GM18867 (cell line): ENCODE results near the gene ARGLU1.

Experiments used
- ATAC-seq: cut with Tn5 transposase; IDR thresholded peaks from one replicate; pipeline ENCODE4 v1.9.1; 2021; ENCODE audit warnings: mild to moderate bottlenecking, moderate library complexity; ENCODE audit not compliant: unreplicated experiment

The ARGLU1 gene

DNA sequence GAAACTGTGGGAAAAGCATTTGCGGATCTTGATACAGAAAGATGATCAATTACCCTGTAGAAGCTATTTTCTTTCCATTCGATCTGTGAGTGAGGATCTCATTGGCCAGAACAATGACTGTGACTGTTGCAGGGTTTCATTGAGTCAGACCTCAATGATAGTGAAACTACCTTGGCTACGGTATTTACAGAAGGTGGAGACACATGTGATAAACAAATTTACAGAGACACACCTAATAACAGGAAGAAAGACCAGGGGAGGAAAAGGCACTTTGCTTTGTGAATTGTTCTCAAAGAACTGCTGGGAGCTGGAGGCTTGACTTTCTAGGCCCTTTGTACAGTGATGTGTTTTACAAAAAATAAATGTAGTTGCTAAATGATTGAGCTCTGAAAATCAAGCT lies 19.9 kb upstream of the ARGLU1 start:
- peak; percentile 39 for ATAC-seq

DNA sequence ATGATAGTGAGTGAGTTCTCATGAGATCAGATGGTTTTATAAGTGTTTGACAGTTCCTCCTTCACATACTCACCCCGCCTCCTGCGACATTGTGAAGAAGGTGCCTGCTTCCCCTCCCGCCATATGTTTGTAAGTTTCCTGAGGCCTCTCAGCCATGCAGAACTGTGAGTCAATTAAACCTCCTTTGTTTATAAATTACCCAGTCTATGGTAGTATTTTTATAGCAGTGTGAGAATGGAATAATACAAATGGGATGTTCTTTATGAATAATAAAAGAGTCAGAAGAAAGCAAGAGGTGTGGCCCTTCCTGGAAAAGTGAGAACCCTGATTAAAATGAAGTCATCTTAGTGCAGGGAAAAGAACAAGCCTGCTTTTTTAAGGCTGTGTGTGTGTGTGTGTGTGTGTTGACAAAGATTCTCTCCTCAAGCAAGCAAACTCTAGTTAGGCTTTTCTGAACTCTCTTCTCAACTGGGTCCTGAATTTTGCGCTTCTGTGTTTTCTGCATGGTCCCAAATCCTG lies 18.8 kb upstream of the ARGLU1 start:
- no peak for ATAC-seq

GRCh38 chr13:106581225-106581624 lies 13.3 kb upstream of the ARGLU1 start:
- no peak for ATAC-seq

DNA sequence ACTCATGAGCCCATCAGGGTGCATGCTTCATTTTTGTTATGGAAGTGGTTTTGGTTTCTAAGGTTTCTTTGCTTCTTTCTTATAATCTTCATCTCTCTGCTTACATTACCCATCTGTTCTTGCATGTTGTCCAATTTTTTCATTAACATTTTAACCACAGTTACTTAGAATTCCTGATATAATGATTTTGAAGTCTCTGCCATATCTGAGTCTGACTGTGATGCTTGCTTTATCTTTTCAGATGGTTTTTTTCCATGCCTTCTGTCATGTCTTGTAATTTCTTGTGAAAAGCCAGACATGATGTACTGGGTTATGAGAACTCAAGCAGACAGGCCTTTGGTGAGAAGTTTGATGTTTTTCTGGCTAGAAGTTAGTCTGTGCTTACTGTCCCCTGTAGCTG lies 8.0 kb upstream of the ARGLU1 start:
- ATAC-seq: no peak

DNA sequence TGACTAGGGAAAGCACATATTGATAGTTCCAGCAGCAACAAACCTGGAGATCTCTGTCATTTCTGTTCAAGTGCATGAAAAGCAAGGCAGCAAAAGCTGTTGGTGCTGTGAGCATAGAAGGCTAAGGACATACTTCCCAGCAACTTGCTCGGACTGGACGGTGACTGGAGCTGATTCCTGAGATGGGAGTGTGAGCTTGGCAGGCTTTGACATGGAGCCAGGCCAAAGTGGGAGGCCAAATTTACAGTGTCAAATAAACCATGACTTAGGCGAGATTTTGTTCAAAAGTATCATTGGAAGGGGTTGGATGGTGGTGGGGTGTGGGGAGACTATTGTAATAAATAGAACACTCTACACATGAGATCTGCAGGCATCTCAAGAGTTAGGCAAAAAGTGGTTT lies 5.9 kb upstream of the ARGLU1 start:
- no peak for ATAC-seq

GRCh38 chr13:106573284-106573846 lies 5.4 kb upstream of the ARGLU1 start:
- ATAC-seq: no peak

DNA sequence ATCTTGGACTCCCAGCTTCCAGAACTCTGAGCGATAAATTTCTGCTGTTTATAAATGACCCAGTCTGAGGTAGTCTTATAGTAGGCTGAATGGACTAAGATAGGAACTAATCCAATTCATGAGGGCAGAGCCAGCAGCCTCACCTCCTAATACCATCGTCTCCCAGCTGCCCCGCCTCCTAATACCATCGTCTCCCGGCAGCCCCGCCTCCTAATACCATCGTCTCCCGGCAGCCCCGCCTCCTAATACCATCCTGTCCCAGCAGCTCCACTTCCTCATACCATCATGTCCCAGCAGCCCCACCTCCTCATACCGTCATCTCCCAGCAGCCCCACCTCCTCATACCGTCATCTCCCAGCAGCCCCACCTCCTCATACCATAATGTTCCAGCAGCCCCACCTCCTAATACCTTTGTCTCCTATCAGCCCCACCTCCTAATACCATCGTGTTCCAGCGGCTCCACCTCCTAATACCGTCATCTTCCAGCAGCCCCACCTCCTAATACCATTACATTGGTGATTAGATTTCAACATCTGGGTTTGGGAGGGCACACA lies 2.4 kb upstream of the ARGLU1 start:
- peak; percentile 39 for ATAC-seq

DNA sequence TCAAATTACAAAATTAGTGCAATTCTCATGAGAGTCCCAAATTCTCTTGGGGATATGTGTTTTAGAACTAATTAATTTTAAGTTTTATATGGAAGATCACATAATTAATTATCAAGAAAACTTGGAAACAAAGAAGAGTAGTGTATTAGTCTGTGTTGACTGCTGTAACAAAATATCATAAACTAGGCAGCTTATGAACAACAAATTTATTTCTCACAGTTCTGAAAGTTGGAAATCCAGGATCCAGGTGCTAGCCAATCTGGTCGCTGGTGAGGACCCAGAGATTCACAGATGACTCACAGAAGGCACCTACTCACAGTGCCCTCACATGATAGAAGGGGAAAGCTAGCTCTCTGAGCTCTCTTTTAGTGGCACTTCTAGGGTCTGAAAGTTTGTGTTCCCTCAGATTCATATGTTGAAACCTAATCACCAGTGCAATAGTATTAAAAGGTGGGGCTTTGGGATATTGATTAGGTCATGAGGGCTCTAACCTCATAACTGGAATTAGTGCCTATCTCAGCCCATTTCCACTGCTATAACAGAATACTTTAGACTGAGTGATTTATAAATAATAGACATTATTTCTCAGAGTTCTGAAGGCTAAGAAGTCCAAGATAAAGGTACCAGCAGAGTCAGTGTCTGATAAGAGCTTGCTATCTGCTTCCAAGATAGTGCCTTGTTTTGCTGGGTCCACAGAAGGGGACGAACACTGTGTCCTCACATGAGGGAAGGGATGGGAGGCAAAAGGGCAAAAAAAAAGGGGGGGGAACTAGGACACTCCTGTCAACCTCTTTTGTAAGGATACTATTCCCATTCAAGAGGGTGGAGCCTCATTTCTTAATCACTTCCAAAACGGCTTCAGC lies 1.5 kb upstream of the ARGLU1 start:
- no peak for ATAC-seq

GRCh38 chr13:106568299-106569003 lies 514 bp upstream of the ARGLU1 start:
- peak; percentile 34 for ATAC-seq

DNA sequence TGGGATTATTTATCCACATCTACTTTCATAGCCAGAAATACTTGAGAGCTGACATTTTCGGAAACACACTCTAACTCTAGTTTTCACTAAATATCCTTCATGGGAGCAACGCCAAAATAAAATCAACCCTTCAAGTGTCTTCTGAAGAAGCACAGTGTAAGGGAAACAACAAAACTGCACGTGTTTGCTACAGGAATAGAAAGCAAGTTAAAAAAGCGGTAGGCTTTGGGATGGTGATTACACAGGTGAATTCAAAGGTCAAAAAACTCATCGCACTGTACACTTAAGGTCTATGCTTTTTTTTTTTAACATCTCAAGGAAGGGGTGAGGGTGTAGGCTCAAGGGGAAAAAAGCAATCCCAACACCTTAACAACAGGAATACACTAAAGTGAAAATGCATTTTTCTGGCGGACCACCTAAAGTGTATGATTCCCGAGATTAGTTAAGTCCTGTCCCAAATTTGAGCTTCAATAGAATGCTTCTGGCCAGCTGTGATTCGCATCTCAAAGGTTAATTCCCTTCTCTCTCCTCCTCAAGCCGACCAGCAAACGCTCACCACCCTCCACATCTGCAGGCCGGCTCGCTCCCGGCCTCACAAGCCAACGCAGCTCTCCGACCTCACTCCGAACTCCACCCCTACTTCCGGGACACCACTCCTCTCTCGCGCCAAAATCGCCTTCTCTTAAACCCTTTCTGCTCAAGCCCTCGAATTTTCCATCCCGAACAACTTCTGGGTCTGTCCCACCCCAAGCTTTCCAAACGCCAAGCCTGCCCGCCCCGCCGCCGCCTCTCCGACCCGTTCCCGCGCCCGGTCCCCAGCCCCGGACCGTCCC lies 1.1 kb downstream of the ARGLU1 start:
- peak; percentile 42 for ATAC-seq

DNA sequence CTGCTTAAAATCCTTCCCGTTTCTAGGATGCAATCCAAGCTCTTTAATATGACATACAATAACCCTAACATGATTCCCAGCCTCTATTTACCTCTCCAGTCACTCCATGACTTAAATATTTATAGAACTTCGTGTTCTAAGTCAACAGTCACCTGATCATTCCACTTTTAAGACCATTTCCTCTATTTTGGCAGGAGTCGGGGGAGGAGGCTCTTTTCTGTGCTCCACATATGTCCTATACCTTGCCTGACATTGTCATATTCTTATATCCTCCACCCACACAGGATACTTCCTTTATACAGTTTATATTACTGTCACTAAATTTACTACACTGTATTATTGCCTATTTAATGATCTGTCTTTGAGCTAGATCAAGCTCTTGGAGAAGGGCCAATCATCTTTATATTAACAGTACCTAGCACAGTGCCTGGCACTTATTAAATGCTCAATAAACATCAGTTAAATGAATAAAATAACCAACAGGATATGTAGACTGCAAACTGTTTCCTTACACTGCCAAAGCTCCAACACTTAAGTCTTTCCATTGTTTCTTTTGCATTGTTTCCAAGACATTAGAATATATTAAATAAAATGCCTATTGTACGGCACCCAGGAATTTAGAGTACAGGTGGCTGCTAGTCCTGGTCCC lies 2.7 kb downstream of the ARGLU1 start:
- no peak for ATAC-seq

GRCh38 chr13:106562301-106562700 lies 5.6 kb downstream of the ARGLU1 start:
- ATAC-seq: no peak

DNA sequence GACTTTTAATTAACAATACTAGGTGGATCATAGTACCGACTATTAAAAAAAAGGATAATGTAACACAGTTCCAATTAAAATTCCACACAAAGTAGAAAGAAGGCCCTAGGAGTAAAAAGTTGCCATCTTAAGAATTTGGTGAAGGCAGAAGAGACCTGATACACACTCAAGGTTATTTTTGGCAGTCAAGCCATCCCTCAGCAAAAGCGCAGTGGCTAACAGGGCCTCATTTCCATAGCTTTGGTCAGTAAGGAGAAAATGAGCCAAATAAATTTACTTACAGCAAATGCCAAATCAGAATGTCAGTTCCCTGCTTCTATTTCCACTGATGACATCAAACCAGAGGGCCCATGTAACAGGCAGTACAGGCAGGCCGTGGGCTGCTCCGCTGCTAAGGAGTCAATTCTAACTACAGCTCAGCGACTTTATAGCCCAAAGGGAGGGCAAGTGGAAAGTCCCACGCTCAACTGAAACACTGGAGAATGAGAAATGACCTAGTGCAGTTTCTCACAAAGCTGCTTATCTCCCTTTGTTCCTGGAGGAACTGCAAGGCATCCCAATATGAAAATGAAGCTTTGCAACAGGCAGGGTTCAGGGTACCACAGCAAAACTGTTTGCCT lies 6.3 kb downstream of the ARGLU1 start:
- ATAC-seq: peak; percentile 80

- ATAC-seq: peak; percentile 36
These were observed 7.1 kb downstream of the ARGLU1 start for GRCh38 chr13:106560821-106561220.

- no peak for ATAC-seq
These were observed 9.4 kb downstream of the ARGLU1 start for GRCh38 chr13:106558527-106558926.

DNA sequence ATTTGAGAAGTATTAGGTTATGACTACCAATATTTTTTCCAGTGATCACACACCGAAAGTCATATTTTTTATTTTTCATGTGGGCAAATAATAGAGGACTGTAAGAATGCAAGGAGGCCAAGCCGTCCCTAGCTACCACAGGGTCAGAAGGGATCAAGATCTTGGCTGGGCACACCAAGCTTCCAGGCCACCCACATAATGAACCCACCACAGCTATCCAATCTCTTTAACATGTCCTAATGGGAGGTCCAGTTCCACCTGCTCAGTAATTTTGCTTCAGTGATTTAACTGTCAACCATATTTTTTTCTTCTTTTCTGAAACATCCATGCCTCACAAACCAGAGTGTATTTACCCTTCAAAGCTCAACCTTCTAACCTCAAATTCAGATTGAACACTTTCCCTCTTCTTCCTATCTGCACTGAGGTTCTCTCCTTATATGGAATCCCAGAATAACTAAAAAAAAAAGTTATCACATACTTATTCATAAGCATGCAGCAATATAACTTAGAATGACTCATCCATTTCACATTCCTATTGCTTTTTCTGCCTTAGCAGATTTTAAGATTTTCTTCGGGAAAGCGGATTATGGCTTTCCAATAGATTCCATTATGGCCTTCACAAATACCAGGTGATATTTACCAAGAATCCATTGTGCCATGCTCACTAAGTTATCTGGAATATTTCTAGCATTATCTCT lies 12.2 kb downstream of the ARGLU1 start:
- ATAC-seq: no peak

- no peak for ATAC-seq
These were observed 16.2 kb downstream of the ARGLU1 start for GRCh38 chr13:106551751-106552150.

- no peak for ATAC-seq
These were observed 16.6 kb downstream of the ARGLU1 start for GRCh38 chr13:106551350-106551749.

GRCh38 chr13:106550570-106551135 lies 17.3 kb downstream of the ARGLU1 start:
- no peak for ATAC-seq
